Measurements from ENCODE around the gene EGFR.

EGFR gene

GRCh38 chr7:55132550-55132889, 113.7 kb downstream of the EGFR start:
- no peak overlapping the region for H3K4me2 ChIP-seq (ENCODE audit: low read depth, low read length, poor library complexity, severe bottlenecking)

GRCh38 chr7:55132890-55133551, 114.2 kb downstream of the EGFR start:
- H3K79me2 ChIP-seq (ENCODE audit: insufficient read depth, low read length) = no peaks in the 10 kb centered on the region
- no peak overlapping the region for H3K4me2 ChIP-seq (ENCODE audit: low read depth, low read length, poor library complexity, severe bottlenecking)
- H3F3A ChIP-seq (ENCODE audit: low read depth) = no peaks in the 10 kb centered on the region
- H3K4me3 ChIP-seq (ENCODE audit: low read length, poor library complexity, severe bottlenecking) = no peak overlapping the region
- no peaks in the 10 kb centered on the region for H3K27me3 ChIP-seq (ENCODE audit: insufficient read depth, low read length, poor library complexity, severe bottlenecking)
- no peaks in the 10 kb centered on the region for H3K9me3 ChIP-seq (ENCODE audit: insufficient read depth, low read depth, low read length)
- H3K4me1 ChIP-seq (ENCODE audit: insufficient read depth, low read length, poor library complexity, severe bottlenecking) = no peaks in the 10 kb centered on the region
- no peaks in the 10 kb centered on the region for H3K36me3 ChIP-seq (ENCODE audit: insufficient read depth, low read length)
- H3K9ac ChIP-seq (ENCODE audit: low read depth, low read length, poor library complexity, severe bottlenecking) = no peak overlapping the region
- no peak overlapping the region for H2AFZ ChIP-seq (ENCODE audit: low read length)
- H3K9me2 ChIP-seq (replicated peaks; ENCODE audit: low read depth, low read length) = no peaks in the 10 kb centered on the region
- TF ChIP-seq EZH2phosphoT487 (IDR thresholded peaks at IDR 0.05; ENCODE audit: borderline replicate concordance) = no peak
- TF ChIP-seq CTCF (conservative IDR thresholded peaks at IDR 0.05; ENCODE audit: low read length) = no peak
- H4K20me1 ChIP-seq (ENCODE audit: insufficient read depth, low read length, poor library complexity, severe bottlenecking) = no peaks in the 10 kb centered on the region

More at GRCh38 chr7:55132550-55132889, 113.7 kb downstream of the EGFR start:
- Histone ChIP-seq H3K4me1 (ENCODE audit: insufficient read depth, low read length, poor library complexity, severe bottlenecking) (no peaks in the 10 kb centered on the region), H3K27me3 (ENCODE audit: insufficient read depth, low read length, poor library complexity, severe bottlenecking) (no peaks in the 10 kb centered on the region), H3K4me3 (ENCODE audit: low read length, poor library complexity, severe bottlenecking) (no peak overlapping the region), H3F3A (ENCODE audit: low read depth) (no peaks in the 10 kb centered on the region), H3K36me3 (ENCODE audit: insufficient read depth, low read length) (no peaks in the 10 kb centered on the region), H3K9me3 (ENCODE audit: insufficient read depth, low read depth, low read length) (no peaks in the 10 kb centered on the region), H4K20me1 (ENCODE audit: insufficient read depth, low read length, poor library complexity, severe bottlenecking) (no peaks in the 10 kb centered on the region), H2AFZ (ENCODE audit: low read length) (no peak overlapping the region), H3K9ac (ENCODE audit: low read depth, low read length, poor library complexity, severe bottlenecking) (no peak overlapping the region), H3K9me2 (replicated peaks; ENCODE audit: low read depth, low read length) (no peaks in the 10 kb centered on the region), H3K79me2 (ENCODE audit: insufficient read depth, low read length) (no peaks in the 10 kb centered on the region)
- no peak for TF ChIP-seq EZH2phosphoT487 (IDR thresholded peaks at IDR 0.05; ENCODE audit: borderline replicate concordance)
- TF ChIP-seq CTCF (conservative IDR thresholded peaks at IDR 0.05; ENCODE audit: low read length) = no peak

GRCh38 chr7:55133630-55134358, 115.0 kb downstream of the EGFR start:
- Histone ChIP-seq H2AFZ (ENCODE audit: low read length) (no peak overlapping the region), H3K9me3 (ENCODE audit: insufficient read depth, low read depth, low read length) (no peaks in the 10 kb centered on the region), H3K4me1 (ENCODE audit: insufficient read depth, low read length, poor library complexity, severe bottlenecking) (no peaks in the 10 kb centered on the region), H3K27me3 (ENCODE audit: insufficient read depth, low read length, poor library complexity, severe bottlenecking) (no peaks in the 10 kb centered on the region), H3K79me2 (ENCODE audit: insufficient read depth, low read length) (no peaks in the 10 kb centered on the region), H3K4me3 (ENCODE audit: low read length, poor library complexity, severe bottlenecking) (no peak overlapping the region), H3K4me2 (ENCODE audit: low read depth, low read length, poor library complexity, severe bottlenecking) (no peak overlapping the region), H3F3A (ENCODE audit: low read depth) (no peaks in the 10 kb centered on the region), H3K36me3 (ENCODE audit: insufficient read depth, low read length) (no peaks in the 10 kb centered on the region), H3K9ac (ENCODE audit: low read depth, low read length, poor library complexity, severe bottlenecking) (no peak overlapping the region), H3K9me2 (replicated peaks; ENCODE audit: low read depth, low read length) (no peaks in the 10 kb centered on the region), H4K20me1 (ENCODE audit: insufficient read depth, low read length, poor library complexity, severe bottlenecking) (no peaks in the 10 kb centered on the region)
- TF ChIP-seq CTCF (conservative IDR thresholded peaks at IDR 0.05; ENCODE audit: low read length) = no peak
- no peak for TF ChIP-seq EZH2phosphoT487 (IDR thresholded peaks at IDR 0.05; ENCODE audit: borderline replicate concordance)

Measured in Loucy (cell line).